B cell (primary cell): ENCODE measurements around the gene ANKS1A.

Source experiments
- EZH2 ChIP-seq: IDR thresholded peaks from 2 replicates; pipeline ENCODE4 v1.6.1; 2012; ENCODE audit warnings: borderline replicate concordance, low read depth, mild to moderate bottlenecking, moderate library complexity, low read length; ENCODE audit not compliant: insufficient read depth, poor library complexity, severe bottlenecking
- TF ChIP-seq, protein P1 (sequence below): fragments of 200-600 bp; IDR thresholded peaks from one replicate; pipeline ENCODE4 v1.8.0; 2022; ENCODE audit warnings: antibody characterized with exemption, mild to moderate bottlenecking

DNA sequence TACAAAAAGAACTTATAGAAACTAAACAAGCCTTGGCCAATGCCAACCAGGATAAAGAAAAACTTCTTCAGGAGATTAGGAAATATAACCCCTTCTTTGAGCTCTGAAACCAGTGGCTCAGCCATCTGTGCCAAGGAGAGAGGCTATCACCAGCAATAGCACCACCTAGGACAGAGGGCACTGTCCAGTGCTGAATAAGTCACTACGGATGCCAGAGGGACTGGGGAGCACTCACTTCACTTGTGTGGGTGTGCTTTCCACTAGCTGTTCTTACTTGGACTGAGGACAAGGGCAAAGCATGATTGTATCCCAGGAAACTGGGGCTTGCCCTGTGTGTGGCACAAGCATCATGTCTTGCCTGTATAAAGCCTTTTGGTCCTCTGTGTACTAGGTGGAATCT lies 16.7 kb upstream of the ANKS1A start:
- TF ChIP-seq, protein P1, sequence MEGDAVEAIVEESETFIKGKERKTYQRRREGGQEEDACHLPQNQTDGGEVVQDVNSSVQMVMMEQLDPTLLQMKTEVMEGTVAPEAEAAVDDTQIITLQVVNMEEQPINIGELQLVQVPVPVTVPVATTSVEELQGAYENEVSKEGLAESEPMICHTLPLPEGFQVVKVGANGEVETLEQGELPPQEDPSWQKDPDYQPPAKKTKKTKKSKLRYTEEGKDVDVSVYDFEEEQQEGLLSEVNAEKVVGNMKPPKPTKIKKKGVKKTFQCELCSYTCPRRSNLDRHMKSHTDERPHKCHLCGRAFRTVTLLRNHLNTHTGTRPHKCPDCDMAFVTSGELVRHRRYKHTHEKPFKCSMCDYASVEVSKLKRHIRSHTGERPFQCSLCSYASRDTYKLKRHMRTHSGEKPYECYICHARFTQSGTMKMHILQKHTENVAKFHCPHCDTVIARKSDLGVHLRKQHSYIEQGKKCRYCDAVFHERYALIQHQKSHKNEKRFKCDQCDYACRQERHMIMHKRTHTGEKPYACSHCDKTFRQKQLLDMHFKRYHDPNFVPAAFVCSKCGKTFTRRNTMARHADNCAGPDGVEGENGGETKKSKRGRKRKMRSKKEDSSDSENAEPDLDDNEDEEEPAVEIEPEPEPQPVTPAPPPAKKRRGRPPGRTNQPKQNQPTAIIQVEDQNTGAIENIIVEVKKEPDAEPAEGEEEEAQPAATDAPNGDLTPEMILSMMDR = no peak
- TF ChIP-seq EZH2 = no peak
